Stimulated activated CD8-positive, alpha-beta memory T cell treated with anti-CD3 and anti-CD28 coated beads, Interleukin-15, amount 100 ng/mL, for 4 hours (primary cell): Measurements from ENCODE around the gene CNTNAP2.

Experiments used
- DNase-seq, 2 donors: peaks; one replicate each; pipeline ENCODE4 v3.0.0-alpha.2; 2020; ENCODE audit warnings: low read depth in 2 of 2

Gene CNTNAP2

GRCh38 chr7:147240468-147240867 lies 1123.9 kb downstream of the CNTNAP2 start:
- no peak for DNase-seq

GRCh38 chr7:147245274-147245673 lies 1128.7 kb downstream of the CNTNAP2 start:
- DNase-seq: no peak

- DNase-seq: no peak
Observed at GRCh38 chr7:147249956-147250355, 1133.4 kb downstream of the CNTNAP2 start.

- DNase-seq: no peak
Observed at GRCh38 chr7:147251751-147252325, 1135.2 kb downstream of the CNTNAP2 start.

GRCh38 chr7:147261693-147262092 lies 1145.1 kb downstream of the CNTNAP2 start:
- no peak for DNase-seq

- DNase-seq: no peak
Observed at GRCh38 chr7:147265528-147265927, 1148.9 kb downstream of the CNTNAP2 start.

GRCh38 chr7:147276106-147276505 lies 1159.5 kb downstream of the CNTNAP2 start:
- DNase-seq: no peak

- no peak for DNase-seq
Observed at GRCh38 chr7:147276783-147277370, 1160.3 kb downstream of the CNTNAP2 start.

- DNase-seq: no peak
Observed at GRCh38 chr7:147279514-147279913, 1162.9 kb downstream of the CNTNAP2 start.

GRCh38 chr7:147279964-147280374 lies 1163.4 kb downstream of the CNTNAP2 start:
- no peak for DNase-seq

- DNase-seq: no peak
Observed at GRCh38 chr7:147282204-147282603, 1165.6 kb downstream of the CNTNAP2 start.

GRCh38 chr7:147296201-147296600 lies 1179.6 kb downstream of the CNTNAP2 start:
- DNase-seq: no peak

GRCh38 chr7:147296986-147297385 lies 1180.4 kb downstream of the CNTNAP2 start:
- DNase-seq: no peak

- no peak for DNase-seq
Observed at GRCh38 chr7:147298611-147299043, 1182.0 kb downstream of the CNTNAP2 start.

- DNase-seq: no peak
Observed at GRCh38 chr7:147300293-147300692, 1183.7 kb downstream of the CNTNAP2 start.

GRCh38 chr7:147304376-147304775 lies 1187.8 kb downstream of the CNTNAP2 start:
- DNase-seq: no peak

GRCh38 chr7:147305827-147306226 lies 1189.2 kb downstream of the CNTNAP2 start:
- DNase-seq: no peak

GRCh38 chr7:147308539-147308938 lies 1191.9 kb downstream of the CNTNAP2 start:
- DNase-seq: no peak

- no peak for DNase-seq
Observed at GRCh38 chr7:147311336-147311735, 1194.7 kb downstream of the CNTNAP2 start.

- no peak for DNase-seq
Observed at GRCh38 chr7:147321504-147321903, 1204.9 kb downstream of the CNTNAP2 start.

GRCh38 chr7:147332988-147333387 lies 1216.4 kb downstream of the CNTNAP2 start:
- DNase-seq: no peak

- DNase-seq: no peak
Observed at GRCh38 chr7:147363101-147363500, 1246.5 kb downstream of the CNTNAP2 start.

- DNase-seq: no peak
Observed at GRCh38 chr7:147376192-147376591, 1259.6 kb downstream of the CNTNAP2 start.

GRCh38 chr7:147380926-147381325 lies 1264.3 kb downstream of the CNTNAP2 start:
- no peak for DNase-seq
